NCI-H128 (cell line): ENCODE measurements around the gene DACH1.
A peak's percentile ranks its signal among the peaks of the same experiment; 100 is the strongest.
"Not testable (repeated sequence)": the region's sequence is repeated elsewhere in the genome, so short reads cannot be mapped to it uniquely, and the experiment has no call there.

ENCODE experiments used
- DNase-seq: peaks from one replicate; lab custom pipeline; 2025; ENCODE audit not compliant: unreplicated experiment; lab: John Stamatoyannopoulos, UW

The DACH1 gene

DNA sequence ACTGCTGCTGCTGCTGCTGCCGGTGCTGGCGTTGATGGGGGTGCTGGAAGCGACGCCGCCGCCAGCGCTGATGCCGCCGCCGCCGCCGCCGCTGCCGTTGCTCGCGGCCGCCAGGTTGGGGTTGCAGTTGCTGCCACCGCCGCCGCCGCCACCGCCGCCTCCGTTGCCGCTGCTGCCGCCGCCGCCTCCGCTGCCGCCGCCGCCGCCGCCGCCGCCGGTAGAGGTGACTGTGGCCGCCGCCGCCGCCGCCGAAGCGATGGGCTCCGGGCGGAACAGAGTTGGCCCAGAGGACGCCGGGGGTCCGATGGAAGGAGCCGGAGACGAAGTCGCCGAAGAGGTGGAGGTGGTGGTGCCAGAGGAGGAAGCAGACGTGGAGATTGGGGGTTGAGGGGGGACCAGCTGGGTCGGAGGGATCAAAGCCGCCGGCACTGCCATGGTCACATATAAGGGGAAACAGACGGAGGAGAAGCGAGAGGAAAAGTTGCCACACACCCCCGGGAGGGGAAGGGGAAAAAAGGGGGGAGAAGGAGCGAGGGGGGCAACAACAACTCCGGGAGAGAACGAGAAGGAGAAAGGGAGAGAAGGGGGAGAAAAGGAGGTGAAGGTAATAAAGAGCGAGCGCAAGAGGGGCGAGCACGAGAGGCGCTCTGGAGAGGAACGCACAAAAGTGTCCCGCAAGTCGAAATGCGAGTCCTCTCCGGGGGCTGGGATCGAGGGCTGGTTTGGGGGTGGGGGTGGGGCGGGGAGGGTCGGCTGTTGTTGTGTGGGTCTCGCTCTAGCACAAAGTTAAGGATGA, 471 bp downstream of the DACH1 start:
- DNase-seq = no peak

DNA sequence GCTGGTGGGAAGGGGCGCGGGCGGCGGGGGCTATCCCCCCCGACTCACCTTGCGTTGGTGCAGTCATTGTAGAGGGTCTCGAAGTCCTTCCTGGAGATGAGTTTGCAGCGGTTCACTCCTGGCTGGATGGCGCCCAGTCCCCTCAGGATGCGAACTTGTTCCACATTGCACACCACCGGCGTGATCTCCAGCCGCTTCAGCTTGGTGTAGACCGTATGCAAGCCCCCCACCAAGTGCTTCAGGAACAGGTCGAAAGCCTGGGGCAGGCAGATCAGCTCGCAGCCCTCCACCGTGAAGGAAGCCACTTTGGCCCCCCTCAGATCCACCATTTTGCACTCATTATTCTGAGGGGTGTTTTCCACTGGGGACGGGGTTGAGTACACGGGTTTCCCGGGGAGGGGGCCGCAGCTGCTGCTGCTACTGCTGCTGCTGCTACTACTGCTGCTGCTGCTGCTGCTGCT, 1.1 kb downstream of the DACH1 start:
- DNase-seq = no peak

DNA sequence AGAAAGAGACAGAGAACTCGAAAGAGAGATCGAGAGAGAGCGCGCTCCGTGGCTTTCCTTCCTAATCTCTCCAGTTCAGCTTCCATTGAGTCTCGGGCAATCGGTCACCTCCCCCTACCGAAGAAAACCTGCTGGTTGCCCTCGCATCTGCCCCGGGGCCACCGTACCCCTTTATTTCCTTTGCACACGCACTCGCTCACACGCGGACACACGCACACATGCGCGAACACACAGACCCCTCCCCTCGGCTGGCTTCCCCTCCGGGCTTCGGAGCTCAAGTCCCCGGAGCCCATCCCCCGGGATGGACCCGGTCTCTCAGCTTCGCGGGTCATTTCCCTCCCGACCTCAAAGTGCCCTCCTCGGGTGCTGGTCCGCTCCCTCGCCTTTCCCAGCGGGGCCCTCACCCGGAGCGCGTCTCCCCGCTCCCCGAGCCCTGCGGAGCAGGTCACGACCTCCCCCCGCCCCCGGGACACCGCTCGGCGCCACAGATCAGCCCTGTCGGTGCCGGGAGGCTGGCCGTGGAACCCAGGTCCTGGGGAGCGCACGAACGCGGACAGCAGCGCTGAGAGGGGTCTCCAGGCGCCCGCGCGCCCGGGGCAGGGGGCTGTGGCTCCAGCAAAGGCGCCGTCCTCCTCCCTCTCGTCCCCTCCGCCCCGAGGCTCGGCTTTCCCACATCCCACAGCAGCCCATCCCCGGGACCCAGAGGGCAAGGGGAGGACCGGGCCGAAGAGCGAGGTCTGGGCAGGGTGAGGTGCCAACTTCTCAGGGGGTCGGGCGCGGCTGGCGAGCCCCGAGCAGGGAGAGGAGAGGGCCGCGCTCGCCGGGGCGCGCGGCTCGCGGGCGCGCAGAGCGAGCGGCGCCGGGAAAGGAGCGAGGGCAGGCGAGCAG, 1.8 kb downstream of the DACH1 start:
- peak; percentile 63 for DNase-seq

DNA sequence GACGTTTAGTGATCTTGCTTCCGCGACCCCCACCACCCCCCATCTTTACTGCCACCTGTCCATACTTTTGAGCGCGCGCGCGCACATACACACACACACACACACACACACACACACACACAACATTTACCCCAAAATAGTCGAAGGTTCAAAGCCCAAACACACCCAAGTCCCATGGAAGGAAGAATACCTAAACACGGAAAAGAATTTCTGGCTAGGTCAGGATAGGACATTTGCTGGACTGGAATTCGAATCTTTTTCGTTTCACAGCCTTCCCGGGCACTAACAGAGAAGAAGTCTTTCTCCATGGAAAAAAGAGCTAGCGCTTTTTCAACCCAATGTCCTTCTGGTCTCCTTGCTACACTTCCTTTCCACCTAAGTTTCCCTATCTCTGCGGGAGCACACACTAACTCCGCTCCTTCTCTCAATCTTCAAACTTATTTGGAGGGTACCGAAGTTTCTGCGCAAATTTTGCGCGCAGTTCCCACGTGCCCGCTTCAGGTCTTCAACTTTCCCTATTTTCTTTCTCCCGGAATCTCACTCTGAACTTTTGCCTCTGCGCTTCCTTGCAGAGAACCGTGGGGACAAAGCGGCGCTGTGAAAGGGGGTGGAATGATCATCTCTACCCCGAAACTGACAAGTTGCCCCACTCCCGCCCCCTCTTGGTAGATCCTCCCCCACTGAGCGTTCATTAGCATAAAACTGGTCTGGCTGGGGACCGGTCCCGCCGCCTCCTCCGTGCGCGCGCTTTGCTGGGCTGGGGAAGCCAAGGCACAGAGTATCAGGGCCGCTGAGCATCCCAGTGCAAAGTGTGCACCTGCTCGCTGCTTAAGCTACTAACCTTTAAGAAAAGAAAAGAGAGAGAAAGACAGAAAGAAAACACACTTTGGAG, 2.7 kb downstream of the DACH1 start:
- DNase-seq = peak; percentile 63

DNA sequence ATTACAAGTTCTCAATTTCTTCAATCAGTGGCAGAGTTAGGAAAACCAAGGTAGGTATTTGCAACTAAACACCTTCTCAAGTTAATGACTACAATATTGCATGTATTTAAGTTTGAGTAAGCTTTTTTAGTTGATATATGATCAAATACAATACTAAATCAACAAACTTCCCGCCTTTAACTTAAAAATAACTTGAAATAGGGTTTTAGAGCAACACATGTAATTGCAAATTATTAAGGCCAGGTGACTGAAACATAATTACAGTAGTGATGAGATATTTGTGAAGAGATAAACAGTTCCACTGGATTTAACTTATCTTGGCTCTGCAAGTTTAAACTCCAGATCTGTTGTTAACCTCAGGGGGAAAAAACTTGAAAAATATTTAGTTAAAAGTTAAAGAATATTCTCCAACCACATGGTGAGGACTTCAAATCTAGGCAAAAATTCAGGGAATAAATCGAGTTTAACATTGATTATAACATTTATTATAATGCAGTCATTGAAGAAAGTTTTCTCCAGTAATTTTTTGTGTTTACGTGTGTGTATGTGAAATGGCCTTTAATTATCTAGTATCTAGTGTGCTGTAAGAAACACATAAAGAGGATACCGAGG, 3.6 kb downstream of the DACH1 start:
- DNase-seq = no peak

DNA sequence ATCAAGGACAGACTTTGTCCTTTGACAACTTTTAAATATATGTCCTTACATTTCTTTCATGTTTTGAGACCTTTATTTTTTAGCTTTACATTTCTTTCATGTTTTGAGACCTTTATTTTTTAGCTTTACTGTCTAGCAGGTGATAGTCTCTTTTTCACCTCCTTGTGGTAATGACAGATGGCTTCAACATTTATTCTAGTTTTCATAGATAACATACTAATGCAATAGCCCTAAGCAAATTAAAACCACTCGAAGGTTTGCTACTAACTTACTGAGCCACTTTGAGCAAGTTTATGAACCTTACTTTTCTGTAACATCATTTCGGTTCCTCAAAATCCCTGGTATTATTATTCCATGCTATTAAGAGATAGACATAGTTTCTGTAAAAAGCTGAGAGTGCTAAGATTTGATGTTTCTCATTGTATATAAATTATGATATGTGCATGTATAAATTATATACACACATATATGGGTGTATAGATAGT, 4.5 kb downstream of the DACH1 start:
- DNase-seq = no peak

DNA sequence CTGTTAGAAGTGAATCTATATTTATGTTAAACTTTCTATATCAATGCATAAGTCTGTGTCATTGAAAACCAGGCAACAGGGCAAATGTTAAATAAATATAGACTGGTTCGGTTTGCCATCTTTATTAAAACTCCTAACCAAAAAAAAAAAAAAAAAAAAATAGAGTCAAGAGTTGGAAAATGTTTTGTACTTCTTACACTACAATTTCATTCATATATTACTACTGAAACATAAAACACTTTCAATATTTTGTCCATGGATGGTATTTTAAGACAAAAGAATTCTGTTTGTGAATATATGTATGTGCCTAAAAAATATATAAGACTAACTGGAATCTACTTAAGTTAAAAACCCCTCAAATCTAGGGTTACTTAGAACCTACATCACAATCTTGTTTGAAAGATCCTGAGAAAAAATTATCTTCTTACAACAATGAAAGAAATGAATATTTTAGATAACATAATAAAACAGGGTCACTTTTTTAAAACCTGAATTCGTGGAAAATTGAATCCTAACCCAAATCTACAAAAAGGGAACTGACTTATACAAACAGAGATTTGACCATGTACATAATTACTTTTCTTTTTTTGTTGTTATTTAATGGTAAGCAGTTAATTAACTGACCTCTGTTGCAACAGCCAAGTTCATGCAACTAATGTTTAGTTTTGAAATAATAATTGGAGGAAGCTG, 5.1 kb downstream of the DACH1 start:
- DNase-seq = no peak

DNA sequence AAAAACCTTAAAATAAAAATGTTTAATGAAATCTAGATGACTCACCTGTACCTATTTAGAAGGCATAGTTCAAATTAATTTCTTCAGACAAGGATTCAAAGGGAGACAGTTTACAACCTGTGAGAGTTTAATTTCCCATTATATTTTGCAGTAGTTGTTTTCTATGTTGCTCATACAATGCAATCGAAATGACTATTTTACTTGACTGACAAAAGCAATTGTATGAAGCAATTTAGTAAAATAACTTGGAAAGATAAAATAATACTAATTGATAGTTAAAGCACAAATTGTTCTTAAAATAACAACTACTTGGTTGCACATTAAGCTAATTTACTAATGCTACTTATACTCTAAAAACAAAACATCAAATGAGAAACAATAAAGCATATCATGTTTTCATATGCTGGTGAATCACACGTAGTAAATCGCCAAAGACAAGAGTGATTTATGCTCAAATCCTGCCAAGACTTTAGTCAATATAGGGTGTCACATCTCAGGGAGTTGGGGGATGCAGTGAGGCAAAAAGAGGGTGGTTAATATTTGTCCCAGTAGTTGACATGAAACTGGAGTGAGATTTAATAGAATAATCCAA, 6.4 kb downstream of the DACH1 start:
- DNase-seq = no peak

DNA sequence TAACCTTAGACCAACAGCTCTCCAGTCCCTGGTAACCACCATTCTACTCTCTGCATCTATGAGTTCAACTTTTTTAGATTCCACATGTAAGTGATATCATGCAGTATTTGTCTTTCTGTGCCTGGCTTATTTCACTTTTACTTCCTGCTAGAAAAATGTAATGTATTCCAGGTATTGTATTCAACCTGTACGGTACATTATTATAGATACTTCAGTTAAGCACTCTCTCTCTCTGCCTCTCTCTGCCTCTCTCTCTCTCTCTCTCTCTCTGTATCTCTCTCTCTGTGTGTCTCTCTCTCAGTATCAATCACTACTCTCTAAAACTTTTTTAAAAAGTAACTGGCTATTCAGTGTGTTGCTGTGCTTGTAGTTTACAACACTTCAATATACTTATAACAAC, 8.4 kb downstream of the DACH1 start:
- DNase-seq = no peak

DNA sequence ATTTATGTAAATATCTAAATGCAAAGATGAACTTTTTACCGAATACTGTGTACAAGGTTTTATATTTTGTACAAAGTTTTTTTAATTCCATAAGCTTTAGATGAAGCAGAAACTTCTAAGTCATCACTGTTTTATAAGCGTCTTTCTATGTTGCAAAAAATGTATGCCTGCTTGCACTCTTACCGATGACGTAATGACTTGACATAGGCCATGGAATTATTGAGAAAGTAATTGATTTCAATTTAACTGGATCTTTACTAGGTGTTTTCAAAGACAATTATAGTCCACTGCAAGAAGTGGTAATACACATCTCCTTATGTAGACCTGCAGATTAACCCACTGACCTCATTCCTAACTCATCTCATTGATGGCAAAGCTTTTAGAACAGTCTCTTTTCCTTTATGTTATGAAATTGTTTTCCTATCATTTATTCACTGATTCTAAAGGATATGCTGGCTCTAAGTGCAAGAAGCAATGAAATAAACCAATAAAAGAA, 10.4 kb downstream of the DACH1 start:
- no peak for DNase-seq

DNA sequence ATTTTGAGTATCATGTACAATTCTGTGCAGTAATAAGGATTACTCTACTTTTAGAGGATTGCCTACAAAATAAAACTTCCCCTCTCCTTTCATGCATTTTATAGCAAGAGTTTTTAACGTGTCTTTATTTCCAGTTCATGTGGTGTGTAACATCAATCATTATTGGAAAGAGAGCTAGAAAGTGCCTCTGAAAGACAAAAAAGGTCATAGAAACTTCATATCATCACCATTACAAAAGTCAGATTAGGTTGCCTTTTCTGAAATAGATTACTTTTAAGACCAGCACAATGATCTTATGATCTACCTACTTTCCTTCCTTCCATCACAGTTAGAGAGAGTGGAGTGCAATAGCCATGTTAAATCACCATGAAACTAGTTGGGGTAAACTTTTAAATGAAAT, 12.6 kb downstream of the DACH1 start:
- DNase-seq = no peak

DNA sequence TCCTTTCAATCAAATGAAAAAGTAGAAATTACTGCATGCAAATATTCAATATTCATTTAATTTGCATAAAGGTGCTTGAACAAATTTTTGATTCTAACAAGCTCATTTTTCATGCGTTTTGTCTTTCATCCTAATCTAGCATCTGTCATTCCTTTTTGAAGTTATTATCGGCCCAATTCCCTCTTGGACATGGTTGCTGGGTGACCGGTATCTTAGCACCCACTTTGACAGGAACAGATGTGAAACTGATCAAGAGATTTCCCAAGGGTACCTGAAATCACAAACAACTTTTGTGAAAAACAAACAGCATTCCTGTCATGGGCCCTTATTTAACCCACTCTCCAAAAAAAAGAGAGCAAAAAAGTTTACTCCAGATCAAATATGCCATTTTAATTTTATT, 13.3 kb downstream of the DACH1 start:
- no peak for DNase-seq

DNA sequence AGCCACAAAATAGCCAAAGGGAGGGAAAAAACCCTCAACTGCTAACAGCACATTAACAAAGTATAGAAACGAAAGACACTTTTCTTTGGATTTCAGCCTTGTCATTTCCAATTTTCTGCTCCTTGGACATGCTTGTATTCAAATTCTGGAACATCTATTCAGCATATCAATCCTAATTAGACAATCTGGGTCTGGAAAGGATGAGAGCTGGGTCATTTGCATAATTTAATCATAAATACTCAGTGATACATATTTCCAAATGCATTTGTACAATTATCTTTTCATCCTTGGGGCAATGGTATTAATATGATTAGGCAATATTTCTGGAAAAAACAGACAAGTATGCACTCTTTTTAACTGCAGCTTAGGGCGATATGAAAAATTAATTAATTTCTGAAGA, 14.3 kb downstream of the DACH1 start:
- no peak for DNase-seq

DNA sequence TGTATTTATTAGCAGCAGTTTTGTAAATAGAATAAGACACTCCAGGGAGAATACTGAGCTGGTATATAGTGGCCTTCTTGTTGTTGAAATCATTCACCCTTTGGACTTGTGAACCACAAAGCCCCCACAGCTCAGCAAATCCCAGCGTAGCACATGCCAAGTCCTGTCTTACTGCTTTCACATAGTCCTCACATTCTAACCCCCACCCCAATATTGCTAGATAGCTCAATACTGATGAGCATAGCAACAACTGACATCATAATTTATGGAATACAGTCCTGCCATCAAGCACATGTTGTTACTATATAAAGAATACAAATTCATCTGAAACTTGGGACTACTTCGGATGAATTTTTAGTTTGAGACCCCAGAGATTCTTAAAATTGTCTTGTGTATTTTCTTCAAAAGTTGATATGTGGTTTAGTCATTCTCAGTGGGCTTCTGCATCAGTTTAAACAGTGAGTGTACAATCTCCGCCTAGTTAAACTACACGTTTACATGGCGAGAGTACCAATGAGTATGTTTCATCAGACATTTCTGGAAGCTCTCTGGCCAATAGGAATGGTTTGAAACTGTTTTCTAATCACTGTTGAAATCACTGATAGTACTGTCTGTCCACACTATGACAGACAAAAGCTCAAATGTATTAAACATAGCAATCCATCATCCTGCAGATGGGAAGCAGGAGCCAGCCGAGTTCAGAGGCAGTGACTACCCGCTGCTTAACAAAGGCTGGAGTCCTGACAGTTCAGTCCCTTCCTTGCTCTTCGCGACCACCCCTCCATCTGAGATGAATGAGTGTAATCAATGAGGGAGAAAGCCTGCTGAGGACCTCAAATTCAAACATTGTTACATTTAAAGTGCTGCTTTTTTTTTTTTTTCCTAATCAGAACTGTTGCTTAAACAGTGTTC, 15.2 kb downstream of the DACH1 start:
- no peak for DNase-seq

DNA sequence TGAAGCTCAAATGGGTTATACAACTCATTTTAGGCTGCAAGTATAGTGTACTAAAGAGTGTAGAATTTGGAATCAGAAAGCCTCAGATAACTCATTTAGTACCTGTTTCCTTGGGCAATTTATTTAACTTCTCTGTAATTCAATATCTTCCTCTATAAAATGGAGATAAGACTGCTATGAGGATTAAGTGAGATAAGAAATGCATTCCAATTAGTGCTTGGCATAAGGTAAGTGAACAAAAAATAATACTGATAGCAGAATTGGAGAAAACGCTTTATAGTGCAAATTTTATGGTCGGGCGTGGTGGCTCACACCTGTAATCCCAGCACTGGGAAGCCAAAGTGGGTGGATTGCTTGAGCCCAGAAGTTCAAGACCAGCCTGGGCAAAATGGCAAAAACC, 25.0 kb downstream of the DACH1 start:
- no peak for DNase-seq

DNA sequence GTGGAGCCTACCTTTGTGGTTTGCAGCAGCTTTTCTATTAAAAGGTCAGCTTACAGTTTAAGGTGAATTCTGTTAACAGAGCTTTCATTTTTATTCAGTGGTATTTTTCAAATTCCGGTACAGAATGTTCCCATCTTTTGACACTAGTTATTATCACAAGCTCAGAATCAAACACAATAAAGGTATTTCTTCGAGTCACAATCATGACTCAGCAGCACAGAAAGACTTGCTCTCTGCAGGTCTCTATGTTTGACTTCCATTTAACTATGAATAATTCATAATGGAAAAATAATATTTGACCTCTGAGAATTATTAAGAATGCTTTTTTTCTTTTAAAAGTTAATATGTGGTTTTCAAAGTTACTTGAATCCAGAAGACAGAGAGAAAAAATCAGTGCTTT, 28.2 kb downstream of the DACH1 start:
- DNase-seq = no peak

DNA sequence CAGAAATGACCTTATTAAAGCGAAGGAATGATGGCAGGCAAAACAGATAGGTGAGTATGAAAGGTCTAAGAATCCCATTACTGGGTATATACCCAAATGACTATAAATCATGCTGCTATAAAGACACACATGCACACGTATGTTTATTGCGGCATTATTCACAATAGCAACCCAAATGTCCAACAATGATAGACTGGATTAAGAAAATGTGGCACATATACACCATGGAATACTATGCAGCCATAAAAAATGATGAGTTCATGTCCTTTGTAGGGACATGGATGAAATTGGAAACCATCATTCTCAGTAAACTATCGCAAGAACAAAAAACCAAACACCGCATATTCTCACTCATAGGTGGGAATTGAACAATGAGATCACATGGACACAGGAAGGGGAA, 29.4 kb downstream of the DACH1 start:
- not testable (repeated sequence) for DNase-seq

DNA sequence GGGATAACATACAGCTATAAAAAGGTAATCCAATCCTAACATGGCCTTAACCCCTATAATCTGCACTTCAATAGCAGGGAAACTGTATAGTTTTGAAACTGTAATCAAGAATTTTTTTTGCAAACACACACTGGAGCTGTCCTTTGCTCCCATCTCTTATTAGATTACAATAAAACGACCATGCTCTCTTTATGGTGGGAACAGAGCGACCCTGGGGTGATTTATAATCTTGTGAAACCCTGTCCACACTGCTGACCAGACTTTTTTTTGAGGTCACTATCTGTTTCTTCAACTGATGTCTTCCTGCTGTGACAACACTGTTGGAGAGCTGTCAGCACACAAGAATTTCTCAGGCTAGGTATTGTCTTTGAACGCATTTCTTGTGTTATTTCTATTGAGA, 35.3 kb downstream of the DACH1 start:
- DNase-seq = no peak
